ENCODE measurements around the gene USP22. TPM values are rescaled to one million over a fixed set of nuclear protein-coding genes. Genes with fewer than 3 reads are reported as not detected.

USP22 gene
- polyA plus RNA-seq, 3 donors, result 20.4 to 69.9 (median 27.3) TPM

- H3K4me1 ChIP-seq (ENCODE audit: control insufficient read depth in 1 of 2, insufficient read depth in 2 of 2, low read length in 2 of 2), result peaks cover 62 to 66% of the 10 kb centered on the region in 2 donors
- Mint-ChIP-seq H3K4me3 (no peak overlapping the region), H3K27ac (peak overlapping the region; percentile 12 to 87 (median 64)), H3K4me1 (peaks cover 69% of the 10 kb centered on the region), H3K9me3 (peaks cover 0 to 2% (median 0%) of the 10 kb centered on the region in 7 donors), H3K36me3 (peaks cover 9 to 12% of the 10 kb centered on the region in 2 donors), H3K27me3 (ENCODE audit: low read depth in 3 of 3) (peaks cover 0 to 4% (median 2%) of the 10 kb centered on the region in 3 donors)
- H3K4me3 ChIP-seq (replicated peaks in 1 of 3; ENCODE audit: low read depth in 2 of 3, low read length in 3 of 3), result no peak overlapping the region
- peaks cover 99% of the 10 kb centered on the region for H4K20me1 ChIP-seq (ENCODE audit: insufficient read depth, low read length)
- WGBS (ENCODE audit: insufficient coverage), result 100% methylated on average over 1 of the region's 8 CpGs
- DNase-seq, result no peak
- H3K4me2 ChIP-seq (replicated peaks; ENCODE audit: extremely low read depth, low read length, poor library complexity, severe bottlenecking), result no peak overlapping the region
- peaks cover 2 to 14% of the 10 kb centered on the region in 2 donors for H3K36me3 ChIP-seq (replicated peaks in 1 of 2; ENCODE audit: control insufficient read depth in 1 of 2, insufficient read depth in 2 of 2, low read length in 2 of 2)
- H2AFZ ChIP-seq (ENCODE audit: insufficient read depth, low read depth, low read length, poor library complexity, severe bottlenecking), result no peak overlapping the region
- H3K27me3 ChIP-seq (ENCODE audit: control insufficient read depth in 2 of 2, insufficient read depth in 2 of 2, low read length in 2 of 2), result no peaks in the 10 kb centered on the region
- H3K79me2 ChIP-seq (ENCODE audit: insufficient read depth, low read length), result peaks cover 100% of the 10 kb centered on the region
- H3K9me3 ChIP-seq (replicated peaks in 1 of 2; ENCODE audit: control insufficient read depth in 1 of 2, insufficient read depth in 1 of 2, low read length in 2 of 2), result no peaks in the 10 kb centered on the region
- H3K27ac ChIP-seq (ENCODE audit: low read depth in 1 of 2, low read length in 2 of 2), result peak overlapping the region in 1 of 2 donors; percentile 65
- intact Hi-C loops (cut with micrococcal nuclease), result no loop called here
- no peak overlapping the region for H3K9ac ChIP-seq (ENCODE audit: insufficient read depth, low read length, poor library complexity, severe bottlenecking)
- no peak for TF ChIP-seq CTCF (IDR thresholded peaks at IDR 0.05)
These were observed 5.6 kb downstream of the USP22 start for GRCh38 chr17:21037117-21037803.

- Histone ChIP-seq H2AFZ (ENCODE audit: insufficient read depth, low read depth, low read length, poor library complexity, severe bottlenecking) (no peak overlapping the region), H3K36me3 (replicated peaks in 1 of 2; ENCODE audit: control insufficient read depth in 1 of 2, insufficient read depth in 2 of 2, low read length in 2 of 2) (peaks cover 2 to 19% of the 10 kb centered on the region in 2 donors), H3K4me1 (ENCODE audit: control insufficient read depth in 1 of 2, insufficient read depth in 2 of 2, low read length in 2 of 2) (peaks cover 60 to 61% of the 10 kb centered on the region in 2 donors), H4K20me1 (ENCODE audit: insufficient read depth, low read length) (peaks cover 99% of the 10 kb centered on the region), H3K79me2 (ENCODE audit: insufficient read depth, low read length) (peaks cover 100% of the 10 kb centered on the region), H3K4me3 (replicated peaks in 1 of 3; ENCODE audit: low read depth in 2 of 3, low read length in 3 of 3) (peak overlapping the region in 1 of 3 experiments; percentile 25), H3K9me3 (replicated peaks in 1 of 2; ENCODE audit: control insufficient read depth in 1 of 2, insufficient read depth in 1 of 2, low read length in 2 of 2) (no peaks in the 10 kb centered on the region), H3K27ac (ENCODE audit: low read depth in 1 of 2, low read length in 2 of 2) (peak overlapping the region in 1 of 2 donors; percentile 65), H3K9ac (ENCODE audit: insufficient read depth, low read length, poor library complexity, severe bottlenecking) (no peak overlapping the region), H3K27me3 (ENCODE audit: control insufficient read depth in 2 of 2, insufficient read depth in 2 of 2, low read length in 2 of 2) (no peaks in the 10 kb centered on the region), H3K4me2 (replicated peaks; ENCODE audit: extremely low read depth, low read length, poor library complexity, severe bottlenecking) (peak overlapping the region; percentile 32)
- Mint-ChIP-seq H3K4me1 (peaks cover 72% of the 10 kb centered on the region), H3K9me3 (no peaks in the 10 kb centered on the region), H3K36me3 (peaks cover 9 to 15% of the 10 kb centered on the region in 2 donors), H3K27me3 (ENCODE audit: low read depth in 3 of 3) (peaks cover 0 to 4% (median 2%) of the 10 kb centered on the region in 3 donors), H3K4me3 (no peak overlapping the region), H3K27ac (peak overlapping the region in 6 of 7 donors; percentile 78 to 93 (median 88))
- WGBS (ENCODE audit: insufficient coverage), result no CpG with 5 or more reads among the region's 4 CpGs
- peak in 2 of 3 donors; percentile 37 to 68 for DNase-seq
- no peak for TF ChIP-seq CTCF (IDR thresholded peaks at IDR 0.05)
- intact Hi-C loops (cut with micrococcal nuclease), result no loop called here
These were observed 6.4 kb downstream of the USP22 start for GRCh38 chr17:21036361-21036881.

Measured in CD14-positive monocyte (primary cell).